ENCODE measurements around the gene KPNA2.
A peak's percentile ranks its signal among the peaks of the same experiment; 100 is the strongest.
"Not testable (repeated sequence)": the region's sequence is repeated elsewhere in the genome, so short reads cannot be mapped to it uniquely, and the experiment has no call there.

The KPNA2 gene

GRCh38 chr17:68035523-68036303, at the start of gene KPNA2:
Gene KPNA2, plus strand, starts transcription at chr17:68035735. Its CDS starts 1,398 bp downstream, at chr17:68037133.
- peak; percentile 97 for DNase-seq

GRCh38 chr17:67990909-67991308, 44.6 kb upstream of the KPNA2 start:
- no peak for DNase-seq

GRCh38 chr17:67992548-67993152, 42.9 kb upstream of the KPNA2 start:
- no peak for DNase-seq

- peak; percentile 76 for DNase-seq
Observed at GRCh38 chr17:67993153-67993997, 42.2 kb upstream of the KPNA2 start.

- DNase-seq, result no peak
Observed at GRCh38 chr17:67993998-67994361, 41.6 kb upstream of the KPNA2 start.

GRCh38 chr17:67994817-67995569, 40.5 kb upstream of the KPNA2 start:
- no peak for DNase-seq

- DNase-seq, result no peak
Observed at GRCh38 chr17:67995570-67996263, 39.8 kb upstream of the KPNA2 start.

GRCh38 chr17:67996301-67997171, 39.0 kb upstream of the KPNA2 start, which contains the start of gene C17orf58:
Gene C17orf58, minus strand, starts transcription at chr17:67996469. Its CDS starts 271 bp downstream, at chr17:67996198.
- DNase-seq, result not testable (repeated sequence)

GRCh38 chr17:67998466-67998865, 37.1 kb upstream of the KPNA2 start:
- no peak for DNase-seq

GRCh38 chr17:67999291-67999911, 36.1 kb upstream of the KPNA2 start:
- DNase-seq, result no peak

GRCh38 chr17:68004201-68004600, 31.3 kb upstream of the KPNA2 start:
- DNase-seq, result no peak

- no peak for DNase-seq
Observed at GRCh38 chr17:68006797-68007196, 28.7 kb upstream of the KPNA2 start.

GRCh38 chr17:68011199-68011665, 24.3 kb upstream of the KPNA2 start:
- DNase-seq, result no peak

- DNase-seq, result no peak
Observed at GRCh38 chr17:68013385-68013784, 22.1 kb upstream of the KPNA2 start.

- DNase-seq, result no peak
Observed at GRCh38 chr17:68015081-68015723, 20.3 kb upstream of the KPNA2 start.

GRCh38 chr17:68016838-68017237, 18.7 kb upstream of the KPNA2 start:
- no peak for DNase-seq

GRCh38 chr17:68018493-68018892, 17.0 kb upstream of the KPNA2 start:
- not testable (repeated sequence) for DNase-seq

- no peak for DNase-seq
Observed at GRCh38 chr17:68019336-68019674, 16.2 kb upstream of the KPNA2 start.

GRCh38 chr17:68019675-68020408, 15.7 kb upstream of the KPNA2 start:
- DNase-seq, result peak; percentile 95

Data from GDM1 (cell line).